SU-DHL-6 (cell line): Measurements from ENCODE around the gene PDZRN3.

Experiments used
- EZH2phosphoT487 ChIP-seq: fragments of 200-600 bp; sonication (generic), shearing (Covaris generic); conservative IDR thresholded peaks from 2 replicates; pipeline ENCODE4 v1.6.1; 2018; ENCODE audit warnings: mild to moderate bottlenecking, antibody characterized with exemption, low read length, moderate library complexity, mixed read lengths
- TF ChIP-seq, protein P1 (sequence below): fragments of 200-600 bp; sonication (generic); IDR thresholded peaks from one replicate; pipeline ENCODE4 v1.5.1; 2017; ENCODE audit warnings: antibody characterized with exemption, mild to moderate bottlenecking, low read length, moderate library complexity; ENCODE audit not compliant: insufficient read depth, poor library complexity, severe bottlenecking

DNA sequence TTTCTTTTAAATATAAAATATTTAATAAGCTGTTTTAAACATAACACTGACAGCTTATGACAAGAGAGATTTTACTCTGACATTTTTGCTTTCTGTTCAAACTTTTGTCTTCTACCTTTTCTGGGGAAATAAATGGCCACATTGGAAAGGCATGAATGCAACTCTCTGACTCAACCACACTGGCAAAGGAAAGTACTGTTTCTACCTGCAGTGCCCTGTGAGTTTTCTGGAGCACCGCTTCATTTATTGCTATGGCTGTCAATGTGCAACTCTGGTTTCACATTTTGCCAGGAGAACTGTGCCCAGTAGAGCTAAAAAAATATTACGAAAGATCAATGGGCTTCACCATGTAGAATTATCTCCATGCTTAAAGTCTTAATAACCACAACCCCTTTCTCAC, 15.1 kb downstream of the PDZRN3 start:
- TF ChIP-seq, protein P1, sequence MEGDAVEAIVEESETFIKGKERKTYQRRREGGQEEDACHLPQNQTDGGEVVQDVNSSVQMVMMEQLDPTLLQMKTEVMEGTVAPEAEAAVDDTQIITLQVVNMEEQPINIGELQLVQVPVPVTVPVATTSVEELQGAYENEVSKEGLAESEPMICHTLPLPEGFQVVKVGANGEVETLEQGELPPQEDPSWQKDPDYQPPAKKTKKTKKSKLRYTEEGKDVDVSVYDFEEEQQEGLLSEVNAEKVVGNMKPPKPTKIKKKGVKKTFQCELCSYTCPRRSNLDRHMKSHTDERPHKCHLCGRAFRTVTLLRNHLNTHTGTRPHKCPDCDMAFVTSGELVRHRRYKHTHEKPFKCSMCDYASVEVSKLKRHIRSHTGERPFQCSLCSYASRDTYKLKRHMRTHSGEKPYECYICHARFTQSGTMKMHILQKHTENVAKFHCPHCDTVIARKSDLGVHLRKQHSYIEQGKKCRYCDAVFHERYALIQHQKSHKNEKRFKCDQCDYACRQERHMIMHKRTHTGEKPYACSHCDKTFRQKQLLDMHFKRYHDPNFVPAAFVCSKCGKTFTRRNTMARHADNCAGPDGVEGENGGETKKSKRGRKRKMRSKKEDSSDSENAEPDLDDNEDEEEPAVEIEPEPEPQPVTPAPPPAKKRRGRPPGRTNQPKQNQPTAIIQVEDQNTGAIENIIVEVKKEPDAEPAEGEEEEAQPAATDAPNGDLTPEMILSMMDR, result no peak
- no peak for TF ChIP-seq EZH2phosphoT487
